Upper lobe of left lung (tissue), 4 donors: ENCODE results near the gene IFT27.

ENCODE experiments used
- CTCF ChIP-seq, 6 experiments: fragments of 450-650 bp in 4 of 6; fragments of 200-600 bp in 2 of 6; sonication (generic) in 2 of 6; IDR thresholded peaks; one replicate each; pipeline ENCODE4 v1.5.1; 2016 to 2019; ENCODE audit warnings: antibody characterized with exemption in 6 of 6
- EP300 ChIP-seq, 4 donors: sonication (generic); formaldehyde crosslinking; IDR thresholded peaks; one replicate each; pipeline ENCODE4 v1.5.1; 2017; ENCODE audit warnings: antibody characterized with exemption in 4 of 4, control low read depth in 2 of 4
- POLR2A ChIP-seq, 4 donors: fragments of 450-650 bp; IDR thresholded peaks; one replicate each; pipeline ENCODE4 v1.5.1; 2016 to 2017; ENCODE audit warnings: antibody characterized with exemption in 4 of 4, mild to moderate bottlenecking in 2 of 4

GRCh38 chr22:36753916-36754315 is 22.0 kb downstream of the IFT27 start:
- TF ChIP-seq EP300 (IDR thresholded peaks at IDR 0.05), result no peak
- no peak for TF ChIP-seq CTCF (IDR thresholded peaks at IDR 0.05)
- no peak for TF ChIP-seq POLR2A (IDR thresholded peaks at IDR 0.05)
